ENCODE measurements around the gene CTSS.
"Not testable (repeated sequence)": the region's sequence is repeated elsewhere in the genome, so short reads cannot be mapped to it uniquely, and the experiment has no call there.

CTSS gene

DNA sequence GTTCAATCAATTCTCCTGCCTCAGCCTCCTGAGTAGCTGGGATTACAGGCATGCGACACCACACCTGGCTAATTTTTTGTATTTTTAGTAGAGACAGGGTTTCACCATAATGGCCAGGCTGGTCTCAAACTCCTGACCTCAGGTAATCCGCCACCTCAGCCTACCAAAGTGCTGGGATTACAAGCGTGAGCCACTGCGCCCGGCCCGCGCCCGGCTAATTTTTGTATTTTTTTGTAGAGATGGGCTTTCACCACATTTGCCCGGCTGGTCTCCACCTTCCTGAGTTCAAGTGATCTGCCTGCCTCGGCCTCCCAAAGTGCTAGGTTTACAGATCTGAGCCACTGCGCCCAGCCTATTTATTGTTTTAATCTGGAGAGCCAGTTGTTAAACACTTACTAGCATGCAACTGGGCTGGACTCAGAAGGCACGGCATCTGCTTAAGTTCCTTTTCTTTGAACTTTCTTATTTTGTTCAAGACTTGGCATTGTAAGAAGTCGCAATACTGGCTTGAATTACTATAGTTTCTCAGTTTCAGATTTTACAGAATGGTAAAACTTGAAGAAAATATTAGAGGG lies 10.4 kb upstream of the CTSS start:
- in situ Hi-C loops (cut with MboI; ENCODE audit: low sequenced_read_pairs) = not testable (repeated sequence)

DNA sequence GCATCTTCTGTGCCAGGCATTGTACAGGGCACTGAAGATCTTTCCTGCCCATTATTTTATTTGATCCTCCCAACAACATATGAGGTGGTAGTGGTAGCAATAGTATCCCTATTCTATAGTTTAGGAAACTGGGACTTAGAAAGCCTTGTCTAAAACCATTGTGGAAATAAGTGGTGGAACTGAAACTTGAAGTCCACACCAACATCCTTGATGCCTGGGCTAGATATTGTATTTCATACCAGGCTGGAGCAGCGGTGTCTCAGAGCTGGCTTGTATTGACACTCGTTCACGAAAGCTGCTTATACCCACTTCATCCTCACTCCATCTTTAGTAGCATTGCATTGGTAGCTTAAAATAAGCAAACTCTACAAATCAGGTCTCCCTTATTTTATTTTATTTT lies 9.7 kb upstream of the CTSS start:
- in situ Hi-C loops (cut with MboI; ENCODE audit: low sequenced_read_pairs) = no loop called here

DNA sequence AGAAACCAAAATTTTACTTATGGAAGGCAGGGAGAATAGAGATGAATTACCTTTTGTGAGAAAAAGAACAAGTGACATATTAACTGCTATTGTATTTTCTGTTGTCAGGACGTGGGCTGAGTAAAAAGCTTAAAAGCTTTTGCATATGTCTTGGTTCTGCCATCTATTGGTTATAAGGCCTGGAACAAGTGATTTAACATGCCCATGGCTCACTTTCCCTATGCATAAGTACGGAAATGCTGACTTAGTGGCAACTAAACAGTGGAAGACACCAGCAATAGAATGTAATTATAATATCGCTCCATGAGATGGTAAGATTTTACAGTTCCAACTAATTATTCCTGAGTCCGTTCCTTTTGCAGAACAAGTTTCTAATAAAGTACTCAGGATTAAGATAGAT lies 6.7 kb upstream of the CTSS start:
- in situ Hi-C loops (cut with MboI; ENCODE audit: low sequenced_read_pairs) = no loop called here

DNA sequence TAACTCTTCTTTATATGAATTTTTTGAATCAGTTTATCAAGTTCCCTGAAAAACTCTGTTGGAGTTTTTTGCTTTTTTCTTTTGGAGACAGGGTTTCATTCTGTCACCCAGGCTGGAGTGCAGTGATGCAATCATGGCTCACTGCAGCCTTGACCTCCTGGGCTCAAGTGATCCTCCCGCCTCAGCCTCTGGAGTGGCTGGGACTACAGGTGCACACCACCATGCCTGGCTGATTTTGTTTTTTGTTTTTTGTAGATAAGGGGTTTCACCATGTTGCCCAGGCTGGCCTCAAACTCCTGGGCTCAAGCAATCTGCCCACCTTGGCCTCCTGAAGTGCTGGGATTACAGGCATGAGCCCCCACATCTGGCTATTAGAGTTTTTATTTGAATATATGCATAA lies 2.1 kb upstream of the CTSS start:
- in situ Hi-C loops (cut with MboI; ENCODE audit: low sequenced_read_pairs) = not testable (repeated sequence)

DNA sequence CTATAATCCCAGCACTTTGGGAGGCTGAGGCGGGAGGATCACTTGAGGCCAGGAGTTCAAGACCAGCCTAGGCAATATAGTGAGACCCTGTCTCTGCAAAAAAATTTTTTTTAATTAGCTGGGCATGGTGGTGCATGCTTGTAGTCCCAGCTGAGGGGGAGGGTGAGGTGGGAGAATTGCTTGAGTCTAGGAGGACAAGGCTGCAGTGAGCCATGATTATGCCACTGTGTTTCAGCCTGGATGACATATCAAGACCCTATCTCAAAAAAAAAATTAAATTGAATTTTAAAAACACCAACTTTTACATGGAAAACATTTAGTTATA lies 361 bp upstream of the CTSS start:
- in situ Hi-C loops (cut with MboI; ENCODE audit: low sequenced_read_pairs) = not testable (repeated sequence)

DNA sequence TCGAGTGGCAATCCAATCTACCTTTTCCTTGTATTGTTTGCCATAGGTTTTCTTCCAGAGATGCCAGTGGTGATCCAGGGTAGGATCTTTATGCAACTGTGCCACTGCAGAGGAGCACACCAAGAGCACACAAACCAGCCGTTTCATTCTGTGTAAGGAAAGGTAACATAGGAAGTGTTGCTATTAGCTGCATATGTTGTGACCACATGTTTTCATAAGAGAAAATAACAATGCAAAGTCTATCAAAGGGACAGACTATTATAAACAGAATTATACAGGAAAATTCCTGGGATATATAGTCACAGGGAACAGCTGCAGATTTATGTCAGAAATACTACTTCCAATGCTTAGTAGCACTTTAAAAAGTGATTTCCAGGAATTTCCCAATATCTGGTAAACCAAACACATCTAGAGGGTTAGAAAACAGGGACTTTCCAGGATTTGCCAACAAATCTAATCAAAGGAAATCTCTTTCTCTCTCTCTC lies 919 bp downstream of the CTSS start:
- in situ Hi-C loops (cut with MboI; ENCODE audit: low sequenced_read_pairs) = no loop called here

DNA sequence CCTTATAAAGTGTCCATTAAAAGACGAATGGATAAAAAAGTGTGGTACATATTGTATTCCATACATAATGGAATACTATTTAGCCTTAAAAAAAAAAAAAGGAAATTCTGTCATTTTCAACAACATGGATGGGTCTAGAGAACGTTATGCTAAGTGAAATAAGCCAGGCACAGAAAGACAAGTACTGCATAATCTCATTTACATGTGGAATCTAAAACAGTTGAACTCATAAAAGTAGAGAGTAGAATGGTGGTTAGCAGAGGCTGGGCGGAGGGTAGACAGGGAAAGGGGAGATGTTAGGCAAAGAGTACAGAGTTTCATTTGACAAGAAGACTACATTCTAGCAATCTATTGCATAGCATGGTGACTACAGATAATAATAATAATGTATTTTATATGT lies 2.6 kb downstream of the CTSS start:
- in situ Hi-C loops (cut with MboI; ENCODE audit: low sequenced_read_pairs) = no loop called here

DNA sequence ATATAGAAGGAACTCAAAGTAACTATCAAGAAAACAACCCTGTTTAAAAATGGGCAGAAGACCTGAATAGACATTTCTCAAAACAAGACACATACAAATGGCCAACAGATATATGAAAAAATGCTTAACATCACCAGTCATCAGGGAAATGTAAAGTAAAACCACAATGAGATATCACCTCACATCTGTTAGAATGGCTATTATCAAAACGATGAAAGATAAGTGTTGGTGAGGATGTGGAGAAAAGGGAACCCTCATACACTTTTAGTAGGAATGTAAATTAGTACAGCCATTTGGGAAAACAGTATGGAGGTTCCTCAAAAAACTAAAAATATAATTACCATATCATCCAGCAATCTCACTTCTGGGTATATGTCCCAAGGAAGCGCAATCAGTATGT lies 3.0 kb downstream of the CTSS start:
- in situ Hi-C loops (cut with MboI; ENCODE audit: low sequenced_read_pairs) = no loop called here

DNA sequence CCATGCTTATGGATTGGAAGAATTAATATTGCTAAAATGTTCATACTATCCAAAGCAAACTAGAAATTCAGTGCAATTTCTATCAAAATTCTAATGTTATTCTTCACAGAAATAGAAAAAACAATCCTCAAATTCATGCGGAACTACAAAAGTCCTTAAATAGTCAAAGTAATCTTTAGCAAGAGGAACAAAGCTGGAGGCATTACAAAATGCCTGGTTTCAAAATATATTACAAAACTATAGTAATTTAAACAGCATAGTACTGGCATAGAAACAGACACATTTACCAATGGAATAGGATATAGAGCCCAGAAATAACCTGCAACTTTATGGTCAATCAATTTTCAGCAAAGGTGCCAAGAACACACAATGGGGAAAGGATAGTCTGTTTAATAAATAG lies 3.8 kb downstream of the CTSS start:
- in situ Hi-C loops (cut with MboI; ENCODE audit: low sequenced_read_pairs) = no loop called here

DNA sequence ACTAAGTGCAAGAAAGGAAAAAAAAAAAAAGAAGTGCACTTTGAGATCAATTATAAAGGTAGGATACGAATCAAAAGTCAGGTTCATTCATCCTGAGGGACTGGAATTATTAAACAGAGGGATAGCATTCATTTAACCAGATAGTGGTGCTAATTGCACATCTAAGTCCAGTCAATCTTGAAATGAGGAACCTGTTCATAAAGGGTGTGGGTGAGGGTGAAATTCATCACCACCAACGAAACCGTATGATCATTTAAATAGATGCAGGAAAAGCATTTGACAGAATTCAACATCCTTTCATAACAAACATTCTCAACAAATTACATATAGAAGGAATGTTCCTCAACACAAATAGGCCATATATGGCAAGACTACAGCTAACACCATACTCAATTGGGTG lies 5.6 kb downstream of the CTSS start:
- in situ Hi-C loops (cut with MboI; ENCODE audit: low sequenced_read_pairs) = no loop called here

DNA sequence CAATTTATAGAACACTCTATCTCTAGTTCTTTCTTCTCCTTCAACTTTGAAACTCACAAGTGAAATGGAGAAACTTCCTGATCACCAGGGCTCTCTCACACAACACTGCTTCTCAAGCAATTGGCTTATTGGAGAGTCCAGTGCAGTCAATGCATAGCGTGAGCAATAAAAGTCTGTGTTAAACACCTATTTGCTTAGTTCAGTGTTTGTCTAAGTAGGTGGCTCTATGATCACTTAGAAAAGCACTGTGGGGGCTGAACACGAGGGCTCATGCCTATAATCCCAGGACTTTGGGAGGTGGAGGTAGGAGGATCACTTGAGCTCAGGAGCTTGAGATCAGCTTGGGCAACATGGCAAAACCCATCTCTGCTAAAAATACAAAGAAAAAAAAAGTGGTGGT lies 12.2 kb downstream of the CTSS start:
- in situ Hi-C loops (cut with MboI; ENCODE audit: low sequenced_read_pairs) = no loop called here

DNA sequence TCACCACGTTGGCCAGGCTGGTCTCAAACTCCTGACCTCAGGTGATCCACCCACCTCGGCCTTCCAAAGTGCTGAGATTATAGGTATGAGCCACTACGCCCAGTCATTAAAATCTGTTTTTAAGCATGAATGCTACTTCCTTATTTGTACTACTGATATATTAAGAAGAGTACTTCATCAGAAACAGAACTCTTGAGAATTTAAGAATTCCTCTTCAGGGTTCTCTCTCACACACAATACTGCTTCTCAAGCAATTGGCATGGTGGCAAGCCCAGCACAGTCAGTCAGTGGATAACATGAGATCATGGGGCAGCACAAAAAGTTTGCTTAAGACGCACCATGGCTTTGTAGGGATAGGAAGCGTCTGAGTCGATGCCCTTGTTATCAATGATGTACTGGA lies 14.1 kb downstream of the CTSS start:
- in situ Hi-C loops (cut with MboI; ENCODE audit: low sequenced_read_pairs) = no loop called here

DNA sequence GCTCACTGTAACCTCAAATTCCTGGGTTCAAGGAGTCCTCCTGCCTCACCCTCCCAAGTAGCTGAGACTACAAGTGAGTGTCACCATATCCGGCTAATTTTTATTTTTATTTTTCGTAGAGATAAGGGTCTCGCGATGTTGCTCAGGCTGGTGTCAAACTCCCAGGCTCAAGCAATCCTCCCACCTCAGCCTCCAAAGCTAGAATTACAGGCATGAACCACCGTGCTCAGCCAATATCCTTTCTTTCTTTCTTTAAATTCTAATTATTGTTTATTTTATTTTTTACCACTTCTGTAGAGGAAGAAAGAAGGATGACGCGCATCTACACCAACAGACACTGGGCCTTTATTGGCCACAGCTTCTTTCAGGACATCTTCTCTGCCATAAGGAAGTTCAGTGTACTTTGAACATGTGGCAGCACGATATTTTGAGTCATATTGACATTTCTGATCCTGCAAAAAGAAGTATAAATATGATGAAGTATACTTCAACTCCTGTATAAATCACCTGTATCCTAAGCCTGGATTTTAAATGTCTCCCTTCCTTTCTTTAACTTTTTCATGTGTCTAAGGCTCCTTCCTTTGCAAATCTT lies 15.8 kb downstream of the CTSS start:
- in situ Hi-C loops (cut with MboI; ENCODE audit: low sequenced_read_pairs) = no loop called here

DNA sequence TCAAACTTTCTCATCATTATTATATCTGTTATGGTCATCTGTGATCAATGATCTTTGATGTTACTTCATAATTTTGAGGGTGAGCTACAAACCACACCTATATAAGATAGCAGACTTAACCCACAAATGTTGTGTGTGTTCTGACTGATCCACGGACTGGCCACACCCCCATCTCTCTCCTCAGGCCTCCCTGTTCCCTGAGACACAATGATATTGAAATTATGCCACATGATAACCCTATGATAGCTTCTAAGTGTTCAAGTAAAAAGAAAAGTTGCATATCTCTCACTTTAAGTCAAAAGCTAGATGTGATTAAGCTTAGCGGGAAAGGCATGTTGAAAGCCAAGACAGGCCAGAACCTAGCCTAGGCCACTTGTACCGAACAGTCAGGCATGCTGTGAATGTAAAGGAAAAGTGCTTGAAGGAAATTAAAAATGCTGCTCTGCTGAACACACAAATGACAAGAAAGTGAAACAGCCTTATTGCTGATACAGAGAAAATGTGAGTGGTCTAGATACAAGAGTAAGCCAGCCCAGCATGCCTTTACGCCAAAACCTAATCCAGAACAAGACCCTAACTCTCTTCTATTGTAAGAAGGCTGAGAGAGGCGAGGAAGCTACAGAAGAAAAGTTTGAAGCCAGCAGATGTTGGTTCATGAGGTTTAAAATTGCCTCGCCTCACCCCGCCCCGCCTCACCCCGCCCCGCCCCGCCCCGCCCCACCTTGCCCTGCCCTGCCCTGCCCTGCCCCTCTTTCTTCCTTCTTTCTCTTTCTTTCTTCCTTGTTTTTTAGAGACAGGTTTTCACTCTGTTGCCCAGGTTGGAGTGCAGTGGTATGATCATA lies 16.5 kb downstream of the CTSS start:
- in situ Hi-C loops (cut with MboI; ENCODE audit: low sequenced_read_pairs) = no loop called here

DNA sequence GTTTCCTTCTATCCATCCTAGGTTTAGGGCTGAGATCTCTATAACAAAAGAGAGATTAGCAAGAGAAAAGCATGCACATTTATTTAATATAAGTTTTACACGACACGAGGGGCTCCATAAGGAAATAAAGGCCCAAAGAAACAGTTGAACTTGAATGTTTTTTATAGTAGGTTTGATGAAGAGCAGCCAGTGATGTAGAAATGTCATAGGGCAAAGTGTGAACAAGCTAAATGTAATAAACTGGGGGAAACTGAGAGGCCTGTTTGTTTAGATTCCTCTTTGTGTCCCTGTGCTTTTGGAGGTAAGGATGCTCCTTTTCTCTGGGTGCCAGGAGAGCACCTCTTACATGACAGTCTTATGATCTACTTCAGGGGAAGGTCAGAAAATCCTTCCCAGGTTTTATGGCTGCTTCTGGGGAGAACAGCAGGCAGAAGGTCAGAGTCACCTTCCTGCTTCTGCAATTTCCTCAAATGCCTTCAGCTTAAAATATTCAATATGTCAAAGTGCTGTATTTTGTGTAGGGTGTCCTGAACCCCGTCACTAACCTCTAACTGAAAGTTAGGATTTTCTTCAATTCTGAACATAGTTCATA lies 35.4 kb downstream of the CTSS start:
- in situ Hi-C loops (cut with MboI; ENCODE audit: low sequenced_read_pairs) = no loop called here

DNA sequence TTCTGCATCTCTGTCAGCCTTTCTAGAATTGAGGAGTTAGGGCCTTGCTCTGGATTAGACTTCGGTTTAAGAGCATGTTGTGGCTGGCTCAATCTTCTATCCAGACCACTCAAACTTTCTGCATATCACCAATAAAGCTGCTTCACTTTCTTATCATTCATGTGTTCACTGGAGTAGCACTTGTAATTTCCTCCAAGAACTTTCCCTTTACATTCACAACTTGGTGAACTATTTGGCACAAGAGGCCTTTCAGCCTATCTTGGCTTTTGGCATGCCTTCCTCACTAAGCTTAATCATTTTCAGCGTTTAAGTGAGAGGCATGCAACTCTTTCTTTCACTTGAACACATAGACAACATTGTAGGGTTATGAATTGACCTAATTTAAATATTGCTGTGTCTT lies 41.2 kb downstream of the CTSS start:
- in situ Hi-C loops (cut with MboI; ENCODE audit: low sequenced_read_pairs) = no loop called here

DNA sequence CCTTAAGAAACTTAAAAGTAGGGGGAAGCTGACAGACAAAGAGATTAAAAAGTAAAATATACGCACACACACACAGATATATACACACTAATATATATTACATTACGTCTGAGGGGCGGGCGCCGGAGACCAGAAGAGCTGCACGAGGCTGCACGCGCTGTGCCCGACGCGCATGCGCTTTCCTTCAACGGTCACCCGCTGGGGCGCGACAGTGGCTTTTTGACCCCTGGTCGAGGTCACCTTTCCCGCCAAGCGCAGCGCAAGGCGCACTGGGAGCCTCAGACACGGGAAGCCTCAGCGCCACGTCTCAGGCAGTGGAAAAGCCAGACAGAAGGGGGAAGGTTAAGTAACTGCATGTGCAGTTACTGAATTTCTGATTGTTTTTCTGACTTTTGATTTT lies 44.9 kb downstream of the CTSS start, which contains the start of gene HORMAD1:
Gene HORMAD1, minus strand, starts transcription at position 193 of the 400 bp plus-strand sequence. CDS start 1,390 bp downstream, outside the sequence.
- in situ Hi-C loops (cut with MboI; ENCODE audit: low sequenced_read_pairs) = no loop called here

DNA sequence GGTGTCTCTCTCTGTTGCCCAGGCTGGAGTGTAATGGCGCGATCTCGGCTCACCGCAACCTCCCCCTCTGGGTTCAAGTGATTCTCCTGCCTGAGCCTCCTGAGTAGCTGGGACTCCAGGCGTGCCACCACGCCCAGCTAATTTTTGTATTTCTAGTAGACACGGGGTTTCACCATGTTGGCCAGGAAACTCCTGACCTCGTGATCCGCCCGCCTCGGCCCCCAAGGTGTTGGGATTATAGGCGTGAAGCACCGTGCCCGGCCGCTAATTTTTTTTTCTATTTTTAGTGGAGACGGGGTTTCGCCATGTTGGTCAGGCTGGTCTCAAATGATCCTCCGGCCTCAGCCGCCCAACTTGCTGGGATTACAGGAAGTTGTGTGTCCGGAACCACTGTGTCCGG lies 45.5 kb downstream of the CTSS start:
- in situ Hi-C loops (cut with MboI; ENCODE audit: low sequenced_read_pairs) = no loop called here

DNA sequence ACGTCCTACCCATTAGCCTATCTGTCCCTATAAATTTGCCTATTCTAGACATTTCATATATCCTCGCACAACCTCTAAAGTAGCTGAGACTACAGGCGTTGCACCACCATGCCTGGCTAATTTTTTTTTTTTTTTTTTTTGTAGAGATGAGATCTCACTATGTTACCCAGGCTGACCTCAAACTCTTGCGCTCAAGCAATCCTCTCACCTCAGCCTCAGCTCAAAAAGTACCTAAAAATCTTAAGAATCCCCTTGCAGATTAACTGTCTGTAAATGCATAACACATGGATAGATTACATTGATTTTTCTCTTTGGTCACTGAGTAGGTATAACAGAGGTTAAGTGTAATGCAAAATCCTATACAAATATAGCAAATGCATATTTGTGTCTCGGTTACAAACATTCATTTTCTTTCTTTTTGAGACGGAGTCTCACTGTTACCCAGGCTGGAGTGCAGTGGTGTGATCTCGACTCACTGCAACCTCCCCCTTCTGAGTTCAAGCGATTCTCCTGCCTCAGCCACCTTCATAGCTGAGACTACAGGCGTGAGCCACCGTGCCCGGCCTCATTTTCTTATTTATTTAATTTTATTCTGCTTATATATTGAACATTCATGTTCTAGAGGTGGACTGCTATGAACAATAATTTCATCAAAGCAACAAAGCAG lies 47.2 kb downstream of the CTSS start:
- in situ Hi-C loops (cut with MboI; ENCODE audit: low sequenced_read_pairs) = no loop called here

DNA sequence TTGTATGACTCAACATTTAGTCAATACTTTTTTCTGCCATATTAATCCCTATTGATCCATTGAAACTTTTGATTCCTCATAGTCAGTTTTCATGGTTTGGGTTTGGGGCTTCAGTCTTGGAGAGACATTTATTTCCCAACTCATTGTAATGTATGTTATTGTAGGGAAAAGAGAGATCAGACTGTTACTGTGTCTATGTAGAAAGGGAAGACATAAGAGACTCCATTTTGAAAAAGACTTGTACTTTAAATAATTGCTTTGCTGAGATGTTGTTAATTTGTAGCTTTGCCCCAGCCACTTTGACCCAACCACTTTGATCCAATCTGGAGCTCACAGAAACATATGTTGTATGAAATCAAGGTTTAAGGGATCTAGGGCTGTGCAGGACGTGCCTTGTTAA lies 56.5 kb downstream of the CTSS start:
- in situ Hi-C loops (cut with MboI; ENCODE audit: low sequenced_read_pairs) = not testable (repeated sequence)

DNA sequence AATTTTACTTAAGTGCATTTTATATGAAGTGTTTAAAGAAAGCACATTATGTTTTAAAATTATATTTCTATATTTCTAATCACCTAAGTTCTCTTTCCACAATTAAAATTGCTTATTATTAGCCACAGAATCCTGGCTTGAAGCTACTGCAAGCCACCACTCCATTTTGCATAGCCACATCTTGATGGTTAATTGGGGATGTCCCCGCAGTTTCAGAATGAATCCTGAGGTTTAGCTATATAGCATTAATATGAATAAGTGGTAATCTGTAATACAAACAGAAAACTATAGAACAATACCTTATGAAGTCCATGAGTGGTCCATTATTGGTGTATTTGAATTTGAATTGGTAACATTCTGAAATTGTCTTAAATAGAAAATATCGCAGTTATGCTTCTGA lies 57.0 kb downstream of the CTSS start:
- in situ Hi-C loops (cut with MboI; ENCODE audit: low sequenced_read_pairs) = no loop called here
